Activated naive CD4-positive, alpha-beta T cell treated with anti-CD3 and anti-CD28 coated beads for 36 hours (primary cell): ENCODE measurements around the gene MYL3. TPM values are rescaled to one million over a fixed set of nuclear protein-coding genes. Genes with fewer than 3 reads are reported as not detected.

Experiments used
- CTCF ChIA-PET: fragments of 350-600 bp; sonication (Branson Sonifier 250); formaldehyde crosslinking; loops from one replicate; lab custom pipeline; 2021; ENCODE audit warnings: antibody characterized with exemption; lab: Charles Lee
- DNase-seq: peaks from one replicate; pipeline ENCODE4 v3.0.0-alpha.2; 2020
- H3K27ac Mint-ChIP-seq: one replicate; pipeline ENCODE4 v1.8.0; 2021; ENCODE audit warnings: mild to moderate bottlenecking, mixed read lengths
- H3K27me3 Mint-ChIP-seq: one replicate; pipeline ENCODE4 v1.8.0; 2021; ENCODE audit warnings: low read depth, mixed read lengths
- H3K36me3 Mint-ChIP-seq: one replicate; pipeline ENCODE4 v1.8.0; 2021; ENCODE audit warnings: low read depth, mixed read lengths
- H3K4me1 Mint-ChIP-seq: one replicate; pipeline ENCODE4 v1.8.0; 2021; ENCODE audit warnings: low read depth, mixed read lengths
- H3K4me3 Mint-ChIP-seq: one replicate; pipeline ENCODE4 v1.8.0; 2021; ENCODE audit warnings: mild to moderate bottlenecking, moderate library complexity, mixed read lengths
- H3K9me3 Mint-ChIP-seq: one replicate; pipeline ENCODE4 v1.8.0; 2021; ENCODE audit warnings: mixed read lengths
- intact Hi-C: fragments of 100-400 bp; cut with micrococcal nuclease; formaldehyde crosslinking; loops from one replicate; pipeline ENCODE4 v1.15.1; 2023
- total RNA-seq, 2 experiments: library from RNA; stranded (reverse); gene quantifications; one replicate each; pipeline ENCODE4 v1.2.3, GENCODE V29; 2021

Gene MYL3
- total RNA-seq, 2 experiments from 2014 or later, result not detected

DNA sequence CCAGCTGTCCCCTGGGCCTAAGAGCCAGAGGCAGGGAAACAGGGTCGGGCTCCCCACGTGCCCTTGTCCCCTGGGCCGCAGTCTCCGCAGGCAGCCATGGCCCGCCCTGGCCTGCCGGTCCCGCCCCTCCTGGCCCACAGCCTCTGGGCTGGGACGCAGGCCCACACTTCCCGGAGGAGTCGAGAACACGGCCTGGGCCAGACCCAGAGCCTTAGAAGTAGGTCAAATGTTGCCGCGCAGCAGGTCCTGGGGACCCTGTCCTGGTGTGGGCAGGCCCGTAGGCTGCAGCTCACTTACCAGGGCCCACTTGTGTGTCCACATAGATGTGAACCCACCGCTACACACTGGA lies 4.3 kb upstream of the MYL3 start:
- DNase-seq, result no peak

DNA sequence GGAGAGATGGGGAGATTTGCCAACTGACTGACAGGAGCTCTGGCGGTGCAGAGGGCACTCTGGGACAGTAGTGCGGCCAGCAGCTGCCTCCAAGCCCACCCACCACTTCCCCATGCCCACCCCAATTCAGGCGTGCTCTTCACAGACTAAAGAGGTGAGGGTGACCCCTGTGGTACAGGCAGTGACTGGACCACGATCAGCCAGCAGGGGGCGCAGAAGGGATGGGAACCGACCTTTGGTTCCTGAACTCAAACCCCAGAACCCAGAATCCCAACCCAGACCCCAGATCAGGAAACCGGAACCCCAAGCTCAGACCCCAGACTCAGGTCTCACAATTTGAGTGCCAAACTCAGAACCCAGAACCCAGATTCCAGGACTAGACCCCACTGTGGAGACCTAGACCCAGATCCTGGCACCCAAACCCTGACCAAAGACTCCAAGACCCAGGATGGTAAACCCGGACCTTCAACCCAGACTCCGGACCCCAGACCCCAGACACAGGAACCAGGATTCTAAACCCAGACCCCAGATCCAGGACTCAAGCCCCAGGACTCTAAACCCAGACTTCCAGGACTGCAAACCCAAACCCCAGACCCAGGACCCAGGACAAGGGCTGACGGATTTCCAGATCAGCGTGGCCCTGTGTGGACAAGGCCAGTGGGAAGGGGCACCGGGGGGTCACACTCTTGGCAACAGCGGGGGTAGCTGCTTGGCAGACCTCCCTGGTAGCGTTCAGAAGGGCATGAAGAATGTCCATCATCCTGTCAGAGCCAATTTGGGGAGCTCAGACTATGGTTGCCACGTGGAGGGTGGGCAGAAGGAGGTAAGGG lies 3.7 kb upstream of the MYL3 start:
- H3K9me3 Mint-ChIP-seq, result no peaks in the 10 kb centered on the region
- H3K27me3 Mint-ChIP-seq, result no peaks in the 10 kb centered on the region
- H3K27ac Mint-ChIP-seq, result no peak overlapping the region
- no peaks in the 10 kb centered on the region for H3K36me3 Mint-ChIP-seq
- intact Hi-C loops, result loop anchor here (1.0 to 2.0 kb wide), 4 partner anchors 28 to 504 kb away; no protein-coding TSS in a partner anchor
- no peak overlapping the region for H3K4me3 Mint-ChIP-seq
- H3K4me1 Mint-ChIP-seq, result no peaks in the 10 kb centered on the region
- CTCF ChIA-PET, result interaction anchor here (0.6 to 2.9 kb wide), 17 partner anchors 8 to 348 kb away, joined by 3 to 22 read pairs (median 4); partner anchors contain the start of gene PTH1R
- peak; percentile 84 for DNase-seq

More for the DNA sequence above, 4.3 kb upstream of the MYL3 start:
- no peak overlapping the region for H3K27ac Mint-ChIP-seq
- H3K4me1 Mint-ChIP-seq, result no peaks in the 10 kb centered on the region
- intact Hi-C loops, result loop anchor here (2.0 kb wide), 2 partner anchors 27 to 503 kb away; no protein-coding TSS in a partner anchor
- H3K9me3 Mint-ChIP-seq, result no peaks in the 10 kb centered on the region
- no peaks in the 10 kb centered on the region for H3K27me3 Mint-ChIP-seq
- no peak overlapping the region for H3K4me3 Mint-ChIP-seq
- CTCF ChIA-PET, result interaction anchor here (0.8 to 2.9 kb wide), 8 partner anchors 10 to 100 kb away, joined by 3 to 22 read pairs (median 4); partner anchors contain the start of gene PTH1R
- no peaks in the 10 kb centered on the region for H3K36me3 Mint-ChIP-seq

- no peak overlapping the region for H3K27ac Mint-ChIP-seq
- no peaks in the 10 kb centered on the region for H3K27me3 Mint-ChIP-seq
- no peaks in the 10 kb centered on the region for H3K36me3 Mint-ChIP-seq
- no peaks in the 10 kb centered on the region for H3K4me1 Mint-ChIP-seq
- H3K9me3 Mint-ChIP-seq, result no peaks in the 10 kb centered on the region
- H3K4me3 Mint-ChIP-seq, result no peak overlapping the region
- no peak for DNase-seq
- intact Hi-C loops, result loop anchor here (1.0 to 2.0 kb wide), 4 partner anchors 29 to 505 kb away; no protein-coding TSS in a partner anchor
- CTCF ChIA-PET, result interaction anchor here (0.6 to 2.9 kb wide), 14 partner anchors 9 to 349 kb away, joined by 3 to 22 read pairs (median 4); partner anchors contain the start of gene PTH1R
Measured at GRCh38 chr3:46866032-46866595, 2.9 kb upstream of the MYL3 start.

DNA sequence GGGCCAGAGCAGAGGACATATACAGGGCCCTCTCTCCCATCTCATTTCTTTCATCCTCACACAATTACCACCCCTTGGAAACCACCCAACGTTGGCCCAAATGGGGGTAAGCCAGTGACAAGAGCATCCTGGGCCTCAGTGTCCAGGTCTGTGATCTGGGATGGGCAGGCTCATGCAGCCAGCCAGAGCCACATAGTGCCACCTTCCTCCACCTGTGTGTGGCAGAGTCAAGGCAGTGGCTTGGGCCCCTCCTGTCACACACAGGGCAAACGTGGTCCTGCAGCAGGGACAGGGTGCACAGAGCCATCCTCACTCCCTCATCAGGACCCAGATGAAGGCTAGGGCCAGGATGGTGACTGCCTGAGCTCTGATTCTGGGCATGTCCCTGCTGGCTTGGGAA lies 2.3 kb upstream of the MYL3 start:
- H3K4me3 Mint-ChIP-seq, result no peak overlapping the region
- no peaks in the 10 kb centered on the region for H3K4me1 Mint-ChIP-seq
- CTCF ChIA-PET, result interaction anchor here (0.6 to 2.9 kb wide), 5 partner anchors 20 to 162 kb away, joined by 3 to 22 read pairs (median 4); no protein-coding TSS in a partner anchor
- H3K36me3 Mint-ChIP-seq, result no peaks in the 10 kb centered on the region
- intact Hi-C loops, result no loop called here
- H3K27ac Mint-ChIP-seq, result no peak overlapping the region
- no peaks in the 10 kb centered on the region for H3K9me3 Mint-ChIP-seq
- H3K27me3 Mint-ChIP-seq, result no peaks in the 10 kb centered on the region
- no peak for DNase-seq

GRCh38 chr3:46865031-46865507 lies 1.8 kb upstream of the MYL3 start:
- DNase-seq, result no peak
- CTCF ChIA-PET, result interaction anchor here (2.9 kb wide), 1 partner anchor 30 kb away, joined by 22 read pairs; no protein-coding TSS in a partner anchor
- Mint-ChIP-seq H3K9me3 (no peaks in the 10 kb centered on the region), H3K36me3 (no peaks in the 10 kb centered on the region), H3K4me3 (no peak overlapping the region), H3K27ac (no peak overlapping the region), H3K27me3 (no peaks in the 10 kb centered on the region), H3K4me1 (no peaks in the 10 kb centered on the region)
- intact Hi-C loops, result no loop called here

DNA sequence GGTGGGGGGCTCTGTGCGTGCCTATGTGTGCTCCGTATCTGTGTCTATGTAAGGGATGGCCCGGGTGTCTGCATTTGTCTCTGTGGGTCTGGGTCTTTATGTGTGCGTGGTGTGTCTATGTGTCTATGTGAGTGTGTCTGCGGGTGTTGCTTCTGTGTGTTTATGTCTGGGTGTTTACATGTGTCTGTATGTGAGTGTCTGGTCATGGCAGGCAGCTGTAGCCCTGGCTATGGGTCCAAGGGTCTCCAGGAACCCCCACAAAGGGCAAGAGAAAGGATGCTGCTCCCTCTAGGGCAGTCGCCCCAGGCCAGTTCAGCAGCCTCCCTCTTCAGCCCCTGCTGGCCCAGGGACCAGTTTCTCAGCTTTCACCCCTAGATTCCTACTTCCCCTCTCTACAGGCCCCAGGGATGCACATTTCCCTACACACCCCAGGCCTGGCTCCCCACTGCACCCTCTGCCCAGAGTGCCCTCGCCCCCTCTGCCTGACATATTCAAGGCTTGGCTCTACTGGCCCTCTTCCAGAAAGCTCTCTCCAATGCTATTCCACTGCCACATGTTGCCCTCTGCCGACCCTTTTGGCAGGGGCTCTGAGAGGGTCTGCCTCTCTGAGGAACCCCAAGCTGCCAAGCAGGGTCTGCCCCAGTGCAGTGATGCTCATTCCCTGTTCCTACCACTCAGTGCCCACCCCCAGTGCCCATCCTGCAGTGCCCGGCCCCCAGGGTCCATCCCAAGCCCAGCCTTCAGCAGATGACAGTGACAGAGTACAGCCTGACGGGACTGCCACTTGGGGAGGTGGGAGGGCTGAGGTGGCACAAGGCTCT lies 1.0 kb upstream of the MYL3 start:
- intact Hi-C loops, result no loop called here
- no peak overlapping the region for H3K4me3 Mint-ChIP-seq
- no peak overlapping the region for H3K27ac Mint-ChIP-seq
- H3K27me3 Mint-ChIP-seq, result no peaks in the 10 kb centered on the region
- CTCF ChIA-PET, result interaction anchor here (1.5 kb wide), 1 partner anchor 31 kb away, joined by 6 read pairs; no protein-coding TSS in a partner anchor
- no peaks in the 10 kb centered on the region for H3K4me1 Mint-ChIP-seq
- no peaks in the 10 kb centered on the region for H3K36me3 Mint-ChIP-seq
- no peak for DNase-seq
- no peaks in the 10 kb centered on the region for H3K9me3 Mint-ChIP-seq

GRCh38 chr3:46862369-46863025 lies 747 bp downstream of the MYL3 start:
- Mint-ChIP-seq H3K27ac (no peak overlapping the region), H3K36me3 (no peaks in the 10 kb centered on the region), H3K27me3 (no peaks in the 10 kb centered on the region), H3K9me3 (no peaks in the 10 kb centered on the region), H3K4me1 (no peaks in the 10 kb centered on the region), H3K4me3 (no peak overlapping the region)
- peak; percentile 4 for DNase-seq
- CTCF ChIA-PET, result interaction anchor here (1.4 to 1.5 kb wide), 2 partner anchors 33 to 47 kb away, joined by 5 to 6 read pairs; no protein-coding TSS in a partner anchor
- intact Hi-C loops, result no loop called here

- no peaks in the 10 kb centered on the region for H3K4me1 Mint-ChIP-seq
- CTCF ChIA-PET, result interaction anchor here (1.4 kb wide), 1 partner anchor 48 kb away, joined by 5 read pairs; no protein-coding TSS in a partner anchor
Measured at GRCh38 chr3:46861605-46862368, 1.5 kb downstream of the MYL3 start.

DNA sequence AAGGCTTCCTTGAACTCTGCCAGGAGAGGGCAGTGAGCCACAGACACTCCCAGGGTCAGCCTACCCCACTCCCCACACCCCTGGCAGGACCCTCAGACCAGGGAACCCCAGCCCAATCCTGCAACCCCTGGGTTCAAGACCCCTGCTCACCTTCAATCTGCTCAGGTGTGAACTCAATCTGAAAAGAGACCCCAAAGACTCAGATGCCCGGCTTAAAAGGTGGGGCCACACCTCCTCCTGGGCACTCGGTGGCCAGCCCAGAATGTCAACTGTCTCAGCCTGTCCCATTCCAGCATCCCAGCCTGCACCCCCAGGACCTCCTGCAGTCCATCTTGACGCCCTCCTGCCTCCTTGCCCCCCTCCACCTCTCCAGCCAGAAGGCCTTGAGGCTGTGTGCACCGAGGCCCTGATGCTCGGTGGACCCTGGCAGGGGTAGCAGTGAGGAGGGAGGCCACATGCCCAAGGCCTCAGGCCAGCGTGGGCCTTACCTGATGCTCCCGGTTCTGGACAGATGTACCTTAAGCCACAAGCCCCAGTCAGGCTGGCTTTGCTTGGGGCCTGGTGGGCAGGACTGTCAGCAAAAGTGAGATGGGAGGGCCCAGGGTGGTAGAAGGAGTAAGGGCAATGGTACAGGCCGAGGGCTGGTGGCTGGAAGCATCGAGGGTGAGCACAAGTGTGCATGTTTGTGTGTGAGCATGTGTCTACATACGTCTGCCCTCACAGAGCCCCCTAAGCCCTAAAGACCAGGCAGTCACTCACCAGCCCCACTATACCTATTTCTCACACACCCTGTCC lies 2.2 kb downstream of the MYL3 start:
- no peak overlapping the region for H3K4me3 Mint-ChIP-seq
- no peaks in the 10 kb centered on the region for H3K27me3 Mint-ChIP-seq
- intact Hi-C loops, result no loop called here
- H3K9me3 Mint-ChIP-seq, result no peaks in the 10 kb centered on the region
- DNase-seq, result peak; percentile 2
- no peak overlapping the region for H3K27ac Mint-ChIP-seq
- no peaks in the 10 kb centered on the region for H3K36me3 Mint-ChIP-seq
- no peaks in the 10 kb centered on the region for H3K4me1 Mint-ChIP-seq
- CTCF ChIA-PET, result no interaction called here

More at GRCh38 chr3:46861605-46862368, 1.5 kb downstream of the MYL3 start:
- Mint-ChIP-seq H3K4me3 (no peak overlapping the region), H3K9me3 (no peaks in the 10 kb centered on the region), H3K27ac (no peak overlapping the region), H3K36me3 (no peaks in the 10 kb centered on the region), H3K27me3 (no peaks in the 10 kb centered on the region)
- peak; percentile 1 for DNase-seq
- intact Hi-C loops, result no loop called here

DNA sequence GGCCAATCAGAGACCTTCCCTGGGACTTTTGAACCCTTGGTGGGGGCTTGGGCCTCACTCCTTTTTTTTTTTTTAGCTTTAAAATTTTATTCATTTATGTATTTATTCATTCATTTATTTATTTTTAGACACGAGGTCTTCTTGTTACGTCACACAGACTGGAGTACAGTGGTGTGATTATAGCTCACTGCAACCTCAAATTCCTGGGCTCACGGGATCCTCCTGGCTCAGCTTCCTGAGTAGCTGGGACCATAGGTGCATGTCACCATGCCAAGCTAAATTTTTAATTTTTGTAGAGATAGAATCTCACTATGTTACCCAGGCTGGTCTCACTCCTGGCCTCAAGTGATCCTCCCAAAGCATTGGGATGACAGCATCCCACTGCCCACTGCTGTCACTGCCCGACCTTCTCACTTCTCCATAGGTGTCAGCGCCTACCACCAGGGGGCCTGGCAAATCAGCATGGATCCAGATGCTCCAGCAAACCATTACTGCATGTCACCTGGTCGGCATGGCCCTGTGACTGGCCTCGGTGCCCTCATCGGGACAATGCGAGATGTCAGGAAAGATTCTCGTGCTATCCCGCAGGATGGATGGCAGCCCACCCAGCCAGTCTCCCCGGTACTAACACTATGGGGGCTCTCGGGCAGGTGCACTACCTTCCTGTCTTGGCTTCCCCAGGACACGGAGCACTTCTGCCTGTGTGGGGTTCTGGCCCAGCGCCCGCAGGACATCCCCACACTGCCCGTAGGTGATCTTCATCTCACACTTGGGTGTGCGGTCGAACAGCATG lies 3.0 kb downstream of the MYL3 start:
- no peak overlapping the region for H3K27ac Mint-ChIP-seq
- intact Hi-C loops, result no loop called here
- no peaks in the 10 kb centered on the region for H3K4me1 Mint-ChIP-seq
- no peaks in the 10 kb centered on the region for H3K36me3 Mint-ChIP-seq
- peak; percentile 40 for DNase-seq
- H3K27me3 Mint-ChIP-seq, result no peaks in the 10 kb centered on the region
- no peaks in the 10 kb centered on the region for H3K9me3 Mint-ChIP-seq
- H3K4me3 Mint-ChIP-seq, result no peak overlapping the region
- CTCF ChIA-PET, result interaction anchor here (0.8 to 1.7 kb wide), 6 partner anchors 10 to 49 kb away, joined by 3 to 5 read pairs (median 4); no protein-coding TSS in a partner anchor
